AG20443 (cell line): ENCODE measurements around the gene NTRK2.
"Not testable (repeated sequence)": the region's sequence is repeated elsewhere in the genome, so short reads cannot be mapped to it uniquely, and the experiment has no call there.

ENCODE experiments used
- DNase-seq: peaks from one replicate; pipeline ENCODE4 v3.0.0; 2012; ENCODE audit warnings: low spot score, mixed read lengths

The NTRK2 gene

DNA sequence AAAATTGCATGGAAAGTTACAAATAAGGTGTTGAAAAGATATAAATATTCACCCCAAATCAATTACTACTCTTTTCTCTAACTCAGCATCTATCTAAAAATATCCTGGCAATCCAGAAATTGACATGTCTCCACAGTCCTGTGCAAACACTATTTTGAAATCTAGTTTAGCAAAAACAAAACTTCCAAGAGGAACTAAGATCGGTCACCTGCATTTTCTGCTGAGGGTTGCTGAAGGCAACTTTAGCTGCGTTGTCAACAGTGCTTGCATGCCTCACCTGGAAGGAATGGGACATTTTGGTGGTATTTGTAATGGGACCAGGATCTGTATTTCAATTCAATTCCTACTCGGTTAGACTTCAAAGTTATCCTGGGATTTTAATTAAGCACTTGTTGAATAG is 398.3 kb downstream of the NTRK2 start:
- no peak for DNase-seq

DNA sequence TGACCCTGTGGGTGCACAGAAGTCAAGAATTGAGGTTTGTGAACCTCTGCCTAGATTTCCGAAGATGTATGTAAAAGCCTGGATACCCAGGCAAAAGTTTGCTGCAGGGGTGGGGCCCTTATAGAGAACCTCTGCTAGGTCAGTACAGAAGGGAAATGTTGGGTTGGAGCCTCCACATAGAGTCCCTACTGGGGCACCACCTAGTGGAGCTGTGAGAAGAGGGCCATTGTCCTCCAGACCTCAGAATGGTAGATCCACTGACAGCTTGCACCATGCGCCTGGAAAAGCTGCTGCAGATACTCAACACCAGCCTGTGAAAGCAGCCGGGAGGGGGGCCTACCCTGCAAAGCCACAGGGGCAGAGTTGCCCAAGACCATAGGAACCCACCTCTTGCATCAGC is 399.9 kb downstream of the NTRK2 start:
- DNase-seq, result not testable (repeated sequence)
